Keratinocyte (primary cell): ENCODE results near the gene IDH1.

Source experiments
- EZH2 ChIP-seq: IDR thresholded peaks from one replicate; pipeline ENCODE4 v1.6.1; 2012; ENCODE audit warnings: inconsistent platforms, mild to moderate bottlenecking, low read length, moderate library complexity
- TF ChIP-seq, protein P1 (sequence below), 3 experiments: IDR thresholded peaks in 1 of 3; conservative IDR thresholded peaks in 1 of 3; optimal IDR thresholded peaks in 1 of 3; 2 replicates in 2 of 3; 3 replicates in 1 of 3; pipeline versions ENCODE3 to v1.5.1; 2011; ENCODE audit warnings: low read length in 3 of 3, mild to moderate bottlenecking in 3 of 3, moderate library complexity in 2 of 3, control low read depth in 1 of 3, inconsistent platforms in 1 of 3; ENCODE audit not compliant: insufficient read depth in 2 of 3; ENCODE audit errors: extremely low read depth in 1 of 3

DNA sequence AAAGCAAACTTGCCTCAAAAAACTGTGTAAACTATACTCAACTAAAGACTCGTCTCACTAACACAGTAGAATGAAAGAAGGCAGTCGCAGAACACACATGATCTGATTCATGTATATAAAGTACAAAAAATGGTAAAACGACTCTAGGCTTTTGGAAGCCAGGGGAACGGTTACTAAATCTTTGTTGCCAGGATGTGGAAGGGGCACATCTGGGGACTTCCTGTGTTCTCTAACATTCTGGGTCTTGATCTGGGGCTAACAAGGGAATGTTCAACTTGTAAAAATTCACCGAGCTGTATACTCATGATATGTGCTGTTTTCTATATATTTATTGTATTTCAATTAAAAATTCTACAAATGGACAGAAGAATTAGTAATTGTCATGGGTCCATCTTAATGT, 50.7 kb downstream of the IDH1 start:
- TF ChIP-seq, protein P1, sequence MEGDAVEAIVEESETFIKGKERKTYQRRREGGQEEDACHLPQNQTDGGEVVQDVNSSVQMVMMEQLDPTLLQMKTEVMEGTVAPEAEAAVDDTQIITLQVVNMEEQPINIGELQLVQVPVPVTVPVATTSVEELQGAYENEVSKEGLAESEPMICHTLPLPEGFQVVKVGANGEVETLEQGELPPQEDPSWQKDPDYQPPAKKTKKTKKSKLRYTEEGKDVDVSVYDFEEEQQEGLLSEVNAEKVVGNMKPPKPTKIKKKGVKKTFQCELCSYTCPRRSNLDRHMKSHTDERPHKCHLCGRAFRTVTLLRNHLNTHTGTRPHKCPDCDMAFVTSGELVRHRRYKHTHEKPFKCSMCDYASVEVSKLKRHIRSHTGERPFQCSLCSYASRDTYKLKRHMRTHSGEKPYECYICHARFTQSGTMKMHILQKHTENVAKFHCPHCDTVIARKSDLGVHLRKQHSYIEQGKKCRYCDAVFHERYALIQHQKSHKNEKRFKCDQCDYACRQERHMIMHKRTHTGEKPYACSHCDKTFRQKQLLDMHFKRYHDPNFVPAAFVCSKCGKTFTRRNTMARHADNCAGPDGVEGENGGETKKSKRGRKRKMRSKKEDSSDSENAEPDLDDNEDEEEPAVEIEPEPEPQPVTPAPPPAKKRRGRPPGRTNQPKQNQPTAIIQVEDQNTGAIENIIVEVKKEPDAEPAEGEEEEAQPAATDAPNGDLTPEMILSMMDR (optimal IDR thresholded peaks at IDR 0.05 in 1 of 3, IDR thresholded peaks at IDR 0.05 in 1 of 3, conservative IDR thresholded peaks at IDR 0.05 in 1 of 3; ENCODE audit: extremely low read depth in 1 of 3, insufficient read depth in 2 of 3, low read length in 3 of 3) = no peak
- no peak for TF ChIP-seq EZH2
